ENCODE results near the gene CALML5.
"Not testable (repeated sequence)": the region's sequence is repeated elsewhere in the genome, so short reads cannot be mapped to it uniquely, and the experiment has no call there.

The CALML5 gene

GRCh38 chr10:5479481-5480161 lies 19.7 kb downstream of the CALML5 start:
- no peak overlapping the region for H3K4me3 ChIP-seq (ENCODE audit: low read depth, low read length)
- TF ChIP-seq CTCF (IDR thresholded peaks at IDR 0.05; ENCODE audit: low read depth, low read length): no peak

GRCh38 chr10:5478694-5479305 lies 20.6 kb downstream of the CALML5 start:
- no peak for TF ChIP-seq CTCF (IDR thresholded peaks at IDR 0.05; ENCODE audit: low read depth, low read length)
- H3K4me3 ChIP-seq (ENCODE audit: low read depth, low read length): no peak overlapping the region

GRCh38 chr10:5477948-5478693 lies 21.2 kb downstream of the CALML5 start:
- no peak overlapping the region for H3K4me3 ChIP-seq (ENCODE audit: low read depth, low read length)
- TF ChIP-seq CTCF (IDR thresholded peaks at IDR 0.05; ENCODE audit: low read depth, low read length): no peak

GRCh38 chr10:5476918-5477525 lies 22.3 kb downstream of the CALML5 start:
- H3K4me3 ChIP-seq (ENCODE audit: low read depth, low read length): no peak overlapping the region
- TF ChIP-seq CTCF (IDR thresholded peaks at IDR 0.05; ENCODE audit: low read depth, low read length): no peak

- not testable (repeated sequence) for H3K4me3 ChIP-seq (ENCODE audit: low read depth, low read length)
Observed at GRCh38 chr10:5475974-5476807, 23.2 kb downstream of the CALML5 start.

- H3K4me3 ChIP-seq (ENCODE audit: low read depth, low read length): not testable (repeated sequence)
Observed at GRCh38 chr10:5475088-5475487, 24.3 kb downstream of the CALML5 start.

- not testable (repeated sequence) for H3K4me3 ChIP-seq (ENCODE audit: low read depth, low read length)
Observed at GRCh38 chr10:5474642-5475041, 24.7 kb downstream of the CALML5 start.

GRCh38 chr10:5470062-5470751 lies 29.2 kb downstream of the CALML5 start:
- H3K4me3 ChIP-seq (ENCODE audit: low read depth, low read length): no peak overlapping the region
- no peak for TF ChIP-seq CTCF (IDR thresholded peaks at IDR 0.05; ENCODE audit: low read depth, low read length)

All from WI38 (cell line).